IPS-18c (cell line): ENCODE results near the gene PLXNA4.

Experiments
- H3K4me3 ChIP-seq: 2 replicates; pipeline ENCODE4 v1.7.0; 2013; ENCODE audit warnings: low read depth, mild to moderate bottlenecking, low read length, moderate library complexity; ENCODE audit not compliant: insufficient read depth
- H3K9me3 ChIP-seq: one replicate; pipeline ENCODE4 v1.6.1; 2013; ENCODE audit warnings: mild to moderate bottlenecking, low read length, moderate library complexity; ENCODE audit not compliant: control insufficient read depth, insufficient read depth

The PLXNA4 gene

DNA sequence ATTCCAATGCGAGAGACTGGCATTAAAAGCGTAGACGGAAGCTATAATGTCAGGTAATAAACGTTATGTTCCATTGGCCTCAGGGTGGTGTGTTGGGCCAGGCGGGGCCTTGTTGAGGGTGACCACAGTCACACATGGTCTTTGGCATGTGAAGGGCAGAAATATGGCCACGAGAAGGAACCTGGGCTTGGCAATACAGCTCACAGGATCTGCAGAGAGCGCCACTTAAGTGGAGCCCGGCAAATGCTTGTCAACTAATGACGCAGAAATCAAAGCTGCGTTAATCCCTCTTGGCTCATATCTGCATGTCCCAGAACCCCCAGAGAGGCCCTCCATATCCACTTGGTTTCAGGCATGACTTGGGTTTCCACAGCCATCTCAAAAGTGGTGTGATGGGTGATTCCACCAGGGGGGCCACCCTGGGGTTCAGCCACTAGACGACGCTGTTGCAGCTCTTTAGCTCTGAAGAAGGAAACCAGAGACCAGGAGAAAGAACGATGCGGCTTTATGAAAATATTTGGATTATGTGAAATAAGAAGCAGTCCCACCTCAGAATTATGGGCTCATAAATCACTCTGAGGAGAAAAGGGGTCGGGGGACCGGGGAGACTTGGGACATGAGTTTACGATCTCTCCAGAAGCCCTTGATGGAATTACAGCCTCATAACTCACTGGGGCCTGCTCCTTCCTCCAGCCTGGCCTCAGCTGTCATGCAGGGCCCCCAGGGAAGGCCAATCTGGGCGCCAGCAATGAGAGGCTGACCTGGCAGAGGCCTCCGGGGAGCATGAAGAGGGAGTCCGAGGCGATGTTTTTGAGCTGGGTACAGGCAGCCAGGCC, 462.5 kb downstream of the PLXNA4 start:
- Histone ChIP-seq H3K4me3 (no peak overlapping the region), H3K9me3 (no peaks in the 10 kb centered on the region)

DNA sequence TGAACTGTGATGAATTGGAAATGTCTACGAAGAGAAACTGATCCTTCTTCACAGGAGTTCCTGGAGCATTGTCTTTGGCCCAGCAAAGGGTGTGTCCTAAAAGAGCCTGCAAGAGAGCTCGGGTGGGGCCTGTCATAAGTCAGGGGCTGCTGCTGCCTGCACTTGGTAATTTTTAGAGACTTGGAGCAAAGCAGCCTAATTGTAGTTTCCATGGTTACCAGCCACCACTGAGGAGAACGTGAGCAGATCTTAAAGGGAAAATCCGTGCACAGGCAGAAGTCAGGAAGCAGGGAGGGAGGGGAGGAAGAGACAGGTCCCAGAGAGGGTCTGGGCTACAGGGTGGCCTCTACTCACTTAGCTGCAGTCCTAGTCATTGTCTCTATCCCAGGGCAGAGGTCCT, 463.6 kb downstream of the PLXNA4 start:
- H3K9me3 ChIP-seq = no peaks in the 10 kb centered on the region
- no peak overlapping the region for H3K4me3 ChIP-seq

GRCh38 chr7:132112106-132112505, 464.2 kb downstream of the PLXNA4 start:
- Histone ChIP-seq H3K9me3 (no peaks in the 10 kb centered on the region), H3K4me3 (no peak overlapping the region)

GRCh38 chr7:132110692-132111091, 465.6 kb downstream of the PLXNA4 start:
- no peaks in the 10 kb centered on the region for H3K9me3 ChIP-seq
- H3K4me3 ChIP-seq = no peak overlapping the region

GRCh38 chr7:132109769-132110168, 466.5 kb downstream of the PLXNA4 start:
- no peak overlapping the region for H3K4me3 ChIP-seq
- H3K9me3 ChIP-seq = no peaks in the 10 kb centered on the region

DNA sequence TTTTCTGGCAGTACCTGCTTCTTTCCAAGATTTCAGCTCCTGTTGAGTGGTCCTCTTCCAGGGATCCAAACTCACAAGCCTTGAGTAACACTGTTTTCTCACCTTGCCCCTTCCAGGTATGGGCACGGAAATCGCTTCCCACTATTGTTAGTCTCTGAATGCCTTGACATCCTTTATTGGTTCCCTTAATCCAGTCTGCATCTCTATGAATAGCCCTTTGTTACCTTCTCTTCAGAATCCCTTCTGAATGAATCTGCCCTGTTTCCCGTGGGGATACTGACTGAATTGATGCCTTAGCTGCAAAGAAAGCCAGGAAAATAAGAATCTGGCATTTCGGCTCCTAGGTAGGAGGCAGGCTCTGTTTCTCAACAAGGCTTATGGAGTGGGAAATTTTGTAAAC, 467.7 kb downstream of the PLXNA4 start:
- Histone ChIP-seq H3K9me3 (no peaks in the 10 kb centered on the region), H3K4me3 (no peak overlapping the region)

GRCh38 chr7:132106491-132106890, 469.8 kb downstream of the PLXNA4 start:
- H3K4me3 ChIP-seq = no peak overlapping the region
- H3K9me3 ChIP-seq = no peaks in the 10 kb centered on the region

- Histone ChIP-seq H3K4me3 (no peak overlapping the region), H3K9me3 (no peaks in the 10 kb centered on the region)
Measured at GRCh38 chr7:132105096-132105495, 471.2 kb downstream of the PLXNA4 start.

GRCh38 chr7:132103718-132104117, 472.6 kb downstream of the PLXNA4 start:
- Histone ChIP-seq H3K4me3 (no peak overlapping the region), H3K9me3 (no peaks in the 10 kb centered on the region)

DNA sequence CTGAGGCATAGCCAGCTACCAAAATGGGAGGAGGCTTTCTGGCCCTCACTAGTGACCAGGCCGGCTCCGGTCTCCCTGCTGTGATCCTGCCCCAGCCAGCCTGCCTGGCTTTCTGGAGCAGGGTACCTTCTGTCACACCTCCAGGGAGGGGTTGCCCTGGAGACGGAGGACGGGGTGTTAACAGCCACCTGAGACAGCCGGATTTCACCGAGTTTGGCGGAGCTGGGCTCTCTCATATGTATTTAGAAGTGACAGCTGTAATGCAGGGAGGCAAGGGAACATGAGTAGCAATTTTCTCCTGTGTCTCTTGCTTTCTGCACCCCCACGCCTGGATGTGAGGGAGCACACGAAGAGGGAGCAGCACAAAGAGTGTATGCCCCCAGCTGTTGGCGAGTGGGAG, 473.3 kb downstream of the PLXNA4 start:
- H3K9me3 ChIP-seq = no peaks in the 10 kb centered on the region
- H3K4me3 ChIP-seq = no peak overlapping the region

GRCh38 chr7:132102391-132102790, 473.9 kb downstream of the PLXNA4 start:
- no peaks in the 10 kb centered on the region for H3K9me3 ChIP-seq
- no peak overlapping the region for H3K4me3 ChIP-seq

DNA sequence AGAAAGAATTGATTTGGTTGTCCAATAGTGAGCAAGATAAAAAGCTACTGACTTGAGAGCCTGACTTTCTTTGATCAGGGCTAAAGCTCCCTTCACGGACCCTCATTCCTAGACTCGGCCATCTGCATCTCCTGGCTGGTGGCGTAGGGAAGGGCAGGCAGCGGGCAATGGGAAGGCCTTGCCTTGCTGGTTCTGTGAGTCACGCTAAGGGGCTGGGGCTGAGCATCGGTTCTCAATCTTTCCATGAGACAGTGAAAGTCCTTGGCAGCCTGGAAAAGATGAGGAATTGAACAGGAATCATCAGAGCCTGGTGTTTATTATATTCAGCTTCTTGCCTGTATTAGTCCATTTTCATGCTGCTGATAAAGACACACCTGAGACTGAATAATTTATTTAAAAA, 475.3 kb downstream of the PLXNA4 start:
- Histone ChIP-seq H3K4me3 (no peak overlapping the region), H3K9me3 (no peaks in the 10 kb centered on the region)

- no peak overlapping the region for H3K4me3 ChIP-seq
- H3K9me3 ChIP-seq = no peaks in the 10 kb centered on the region
Measured at GRCh38 chr7:132100483-132100882, 475.8 kb downstream of the PLXNA4 start.

GRCh38 chr7:132099163-132099562, 477.1 kb downstream of the PLXNA4 start:
- Histone ChIP-seq H3K9me3 (no peaks in the 10 kb centered on the region), H3K4me3 (no peak overlapping the region)

DNA sequence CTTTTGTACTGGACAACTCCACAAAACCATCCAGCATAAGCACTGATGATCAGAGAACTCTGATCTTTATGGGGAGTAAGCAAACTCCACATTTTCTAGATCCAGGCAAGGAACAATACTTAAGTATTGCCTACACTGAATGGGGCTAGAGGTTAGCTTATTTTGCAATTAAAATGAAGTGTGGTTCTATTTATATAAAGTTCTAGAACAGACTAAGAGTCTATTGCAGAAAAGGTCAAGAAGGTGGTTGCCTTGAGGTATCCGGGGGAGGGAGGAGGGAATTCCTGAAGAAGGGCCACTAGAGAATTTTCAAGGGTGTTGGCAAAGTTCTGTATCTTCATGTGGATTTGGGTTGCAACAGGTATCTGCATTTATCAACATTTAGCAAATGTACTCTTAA, 477.9 kb downstream of the PLXNA4 start:
- Histone ChIP-seq H3K4me3 (no peak overlapping the region), H3K9me3 (no peaks in the 10 kb centered on the region)

- H3K4me3 ChIP-seq = no peak overlapping the region
- H3K9me3 ChIP-seq = no peaks in the 10 kb centered on the region
Measured at GRCh38 chr7:132097550-132098134, 478.6 kb downstream of the PLXNA4 start.

- Histone ChIP-seq H3K9me3 (no peaks in the 10 kb centered on the region), H3K4me3 (no peak overlapping the region)
Measured at GRCh38 chr7:132095111-132095765, 481.0 kb downstream of the PLXNA4 start.

DNA sequence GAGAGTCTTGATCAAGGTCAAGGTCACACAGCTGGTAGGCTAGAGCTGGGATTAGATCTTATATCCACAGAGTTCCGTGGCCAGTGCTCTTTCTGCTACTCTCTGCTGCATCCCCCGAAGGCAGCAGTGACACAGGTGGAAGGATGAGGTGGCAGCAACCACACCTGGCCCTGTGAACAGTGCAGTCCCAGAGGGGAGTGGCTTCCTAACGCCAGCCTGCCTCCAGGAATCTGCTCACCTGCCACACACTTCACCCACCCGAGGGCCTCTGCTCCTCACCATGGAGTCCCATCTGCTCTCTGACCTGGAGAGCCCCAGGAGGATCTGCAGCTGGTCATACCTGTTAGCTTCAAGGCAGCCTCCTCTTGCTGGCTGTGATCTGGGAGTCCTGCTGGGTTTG, 484.2 kb downstream of the PLXNA4 start:
- Histone ChIP-seq H3K4me3 (no peak overlapping the region), H3K9me3 (no peaks in the 10 kb centered on the region)
